ENCODE results near the gene ARHGAP33. TPM values are rescaled to one million over a fixed set of nuclear protein-coding genes. Genes with fewer than 3 reads are reported as not detected.
A peak's percentile ranks its signal among the peaks of the same experiment; 100 is the strongest.
"Not testable (repeated sequence)": the region's sequence is repeated elsewhere in the genome, so short reads cannot be mapped to it uniquely, and the experiment has no call there.

Gene ARHGAP33
- total RNA-seq, 8 experiments from 2014 or later: 0.51 to 33.1 (median 16.1) TPM

- Histone ChIP-seq H3K4me1 (replicated peaks in 1 of 2) (no peaks in the 10 kb centered on the region), H3K4me3 (no peak overlapping the region), H3K27ac (no peak overlapping the region)
- peak in 1 of 8 experiments; percentile 9 for ATAC-seq (replicated peaks in 6 of 8)
- WGBS, 10 experiments: 53 to 79% (median 68%) methylated on average over 1 to 4 of the region's 11 CpGs; no CpG with 5 or more reads in 6 of the 10 experiments
- in situ Hi-C loops (cut with MboI; ENCODE audit: low pct_unique_long_range_greater_than_20kb in 2 of 9, low sequenced_read_pairs in 9 of 9, unreplicated experiment in 9 of 9): no loop called here
Observed at GRCh38 chr19:35789195-35789977, 14.0 kb downstream of the ARHGAP33 start.

- H3K27ac ChIP-seq: no peak overlapping the region
- H3K4me3 ChIP-seq: no peak overlapping the region
- peak in 2 of 8 experiments; percentile 5 to 10 for ATAC-seq (replicated peaks in 6 of 8)
- in situ Hi-C loops (cut with MboI; ENCODE audit: low pct_unique_long_range_greater_than_20kb in 2 of 9, low sequenced_read_pairs in 9 of 9, unreplicated experiment in 9 of 9): no loop called here
- no peaks in the 10 kb centered on the region for H3K4me1 ChIP-seq (replicated peaks in 1 of 2)
- WGBS, 10 experiments: 94 to 100% (median 95%) methylated on average over 2 to 6 of the region's 19 CpGs; no CpG with 5 or more reads in 7 of the 10 experiments
Observed at GRCh38 chr19:35789978-35790944, 14.9 kb downstream of the ARHGAP33 start.

- no peak overlapping the region for H3K4me3 ChIP-seq
- H3K4me1 ChIP-seq (replicated peaks in 1 of 2): no peaks in the 10 kb centered on the region
- no peak overlapping the region for H3K27ac ChIP-seq
- peak in 6 of 8 experiments; percentile 31 to 68 (median 45) for ATAC-seq (replicated peaks in 6 of 8)
- 0 to 100% (median 54%) methylated on average over 1 to 5 of the region's 20 CpGs; no CpG with 5 or more reads in 6 of the 10 experiments for WGBS, 10 experiments
- in situ Hi-C loops (cut with MboI; ENCODE audit: low pct_unique_long_range_greater_than_20kb in 2 of 9, low sequenced_read_pairs in 9 of 9, unreplicated experiment in 9 of 9): no loop called here
Observed at GRCh38 chr19:35790981-35791813, 15.8 kb downstream of the ARHGAP33 start.

- Histone ChIP-seq H3K4me1 (replicated peaks in 1 of 2) (no peaks in the 10 kb centered on the region), H3K4me3 (no peak overlapping the region), H3K27ac (no peak overlapping the region)
- peak in 1 of 8 experiments; percentile 11 for ATAC-seq (replicated peaks in 6 of 8)
- in situ Hi-C loops (cut with MboI; ENCODE audit: low pct_unique_long_range_greater_than_20kb in 2 of 9, low sequenced_read_pairs in 9 of 9, unreplicated experiment in 9 of 9): no loop called here
- WGBS, 10 experiments: no CpG with 5 or more reads among the region's 9 CpGs
Observed at GRCh38 chr19:35791814-35792279, 16.5 kb downstream of the ARHGAP33 start.

- no peak overlapping the region for H3K4me3 ChIP-seq
- no peak for ATAC-seq (replicated peaks in 6 of 8)
- no peaks in the 10 kb centered on the region for H3K4me1 ChIP-seq (replicated peaks in 1 of 2)
- in situ Hi-C loops (cut with MboI; ENCODE audit: low pct_unique_long_range_greater_than_20kb in 2 of 9, low sequenced_read_pairs in 9 of 9, unreplicated experiment in 9 of 9): no loop called here
- H3K27ac ChIP-seq: no peak overlapping the region
- 77 to 90% (median 80%) methylated on average over 1 to 5 of the region's 15 CpGs; no CpG with 5 or more reads in 7 of the 10 experiments for WGBS, 10 experiments
Observed at GRCh38 chr19:35792312-35792711, 16.9 kb downstream of the ARHGAP33 start.

GRCh38 chr19:35792888-35793287 is 17.5 kb downstream of the ARHGAP33 start:
- 70 to 80% methylated on average over 1 to 2 of the region's 8 CpGs; no CpG with 5 or more reads in 8 of the 10 experiments for WGBS, 10 experiments
- in situ Hi-C loops (cut with MboI; ENCODE audit: low pct_unique_long_range_greater_than_20kb in 2 of 9, low sequenced_read_pairs in 9 of 9, unreplicated experiment in 9 of 9): no loop called here
- Histone ChIP-seq H3K27ac (no peak overlapping the region), H3K4me3 (no peak overlapping the region), H3K4me1 (replicated peaks in 1 of 2) (peaks cover 0 to 3% of the 10 kb centered on the region in 2 donors)
- ATAC-seq (replicated peaks in 6 of 8): no peak

GRCh38 chr19:35793381-35794165 is 18.2 kb downstream of the ARHGAP33 start:
- Histone ChIP-seq H3K4me3 (no peak overlapping the region), H3K4me1 (replicated peaks in 1 of 2) (peaks cover 0 to 6% of the 10 kb centered on the region in 2 donors), H3K27ac (no peak overlapping the region)
- 0 to 91% (median 78%) methylated on average over 1 to 4 of the region's 7 CpGs; no CpG with 5 or more reads in 6 of the 10 experiments for WGBS, 10 experiments
- in situ Hi-C loops (cut with MboI; ENCODE audit: low pct_unique_long_range_greater_than_20kb in 2 of 9, low sequenced_read_pairs in 9 of 9, unreplicated experiment in 9 of 9): no loop called here
- ATAC-seq (replicated peaks in 6 of 8): peak in 2 of 8 experiments; percentile 91 to 95

- in situ Hi-C loops (cut with MboI; ENCODE audit: low pct_unique_long_range_greater_than_20kb in 2 of 9, low sequenced_read_pairs in 9 of 9, unreplicated experiment in 9 of 9); ATAC-seq (replicated peaks in 6 of 8); H3K4me3 ChIP-seq; H3K27ac ChIP-seq; H3K4me1 ChIP-seq (replicated peaks in 1 of 2): not testable (repeated sequence)
- 50 to 57% (median 57%) methylated on average over 1 of the region's 1 CpG; no CpG with 5 or more reads in 7 of the 10 experiments for WGBS, 10 experiments
Observed at GRCh38 chr19:35795564-35795963, 20.2 kb downstream of the ARHGAP33 start.

- H3K27ac ChIP-seq: no peak overlapping the region
- H3K4me3 ChIP-seq: peak overlapping the region in 1 of 5 donors; percentile 18
- ATAC-seq (replicated peaks in 6 of 8): peak in 2 of 8 experiments; percentile 8 to 29
- in situ Hi-C loops (cut with MboI; ENCODE audit: low pct_unique_long_range_greater_than_20kb in 2 of 9, low sequenced_read_pairs in 9 of 9, unreplicated experiment in 9 of 9): no loop called here
- H3K4me1 ChIP-seq (replicated peaks in 1 of 2): peaks cover 0 to 6% of the 10 kb centered on the region in 2 donors
- WGBS, 10 experiments: 10 to 83% (median 36%) methylated on average over 1 to 11 of the region's 39 CpGs; no CpG with 5 or more reads in 6 of the 10 experiments
Observed at GRCh38 chr19:35796645-35797542, 21.5 kb downstream of the ARHGAP33 start.

- WGBS, 10 experiments: 6 to 20% methylated on average over 2 to 3 of the region's 15 CpGs; no CpG with 5 or more reads in 8 of the 10 experiments
- peak overlapping the region in 1 of 5 donors; percentile 18 for H3K4me3 ChIP-seq
- in situ Hi-C loops (cut with MboI; ENCODE audit: low pct_unique_long_range_greater_than_20kb in 2 of 9, low sequenced_read_pairs in 9 of 9, unreplicated experiment in 9 of 9): no loop called here
- H3K4me1 ChIP-seq (replicated peaks in 1 of 2): peaks cover 0 to 6% of the 10 kb centered on the region in 2 donors
- peak in 7 of 8 experiments; percentile 49 to 97 (median 90) for ATAC-seq (replicated peaks in 6 of 8)
- no peak overlapping the region for H3K27ac ChIP-seq
Observed at GRCh38 chr19:35797663-35798062, 22.3 kb downstream of the ARHGAP33 start.

GRCh38 chr19:35801828-35802227 is 26.5 kb downstream of the ARHGAP33 start:
- 0 to 60% (median 27%) methylated on average over 1 to 2 of the region's 3 CpGs; no CpG with 5 or more reads in 2 of the 10 experiments for WGBS, 10 experiments
- ATAC-seq (replicated peaks in 6 of 8): no peak
- no peak overlapping the region for H3K27ac ChIP-seq
- in situ Hi-C loops (cut with MboI; ENCODE audit: low pct_unique_long_range_greater_than_20kb in 2 of 9, low sequenced_read_pairs in 9 of 9, unreplicated experiment in 9 of 9): no loop called here
- peaks cover 0 to 6% of the 10 kb centered on the region in 2 donors for H3K4me1 ChIP-seq (replicated peaks in 1 of 2)
- H3K4me3 ChIP-seq: no peak overlapping the region

All from motor neuron (in vitro differentiated cells).